NCI-H748 treated with DMSO at 0.1 percent for 48 hours (cell line): ENCODE results near the gene PWWP2B.
"Not testable (repeated sequence)": the region's sequence is repeated elsewhere in the genome, so short reads cannot be mapped to it uniquely, and the experiment has no call there.

Source experiments
- DNase-seq: peaks from one replicate; lab custom pipeline; 2025; lab: John Stamatoyannopoulos, UW

PWWP2B gene

DNA sequence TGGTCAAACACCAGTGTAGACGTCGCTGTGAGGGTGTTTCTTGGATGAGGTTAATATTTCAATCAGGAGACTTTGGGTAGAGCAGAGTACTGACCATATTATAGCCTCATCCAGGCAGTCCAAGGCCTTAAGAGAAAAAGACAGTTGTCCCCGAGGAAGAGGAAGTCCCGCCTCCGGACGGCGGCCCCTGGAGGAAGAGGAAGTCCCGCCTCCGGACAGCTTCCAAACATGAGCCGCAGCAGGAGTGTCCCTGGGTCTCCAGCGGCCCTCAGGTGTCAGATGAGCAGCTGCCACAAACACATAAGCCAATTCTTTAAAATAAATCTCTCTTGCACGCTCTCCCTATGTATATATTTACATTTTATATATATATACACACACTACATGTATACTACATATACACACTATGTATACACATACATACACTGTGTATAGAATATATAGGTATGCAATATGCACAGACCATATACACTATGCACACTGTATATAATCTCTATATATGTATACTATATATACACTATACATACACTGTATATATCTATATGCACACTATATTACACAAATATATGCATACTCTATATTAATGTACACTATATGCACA is 37.5 kb downstream of the PWWP2B start:
- DNase-seq, result no peak

DNA sequence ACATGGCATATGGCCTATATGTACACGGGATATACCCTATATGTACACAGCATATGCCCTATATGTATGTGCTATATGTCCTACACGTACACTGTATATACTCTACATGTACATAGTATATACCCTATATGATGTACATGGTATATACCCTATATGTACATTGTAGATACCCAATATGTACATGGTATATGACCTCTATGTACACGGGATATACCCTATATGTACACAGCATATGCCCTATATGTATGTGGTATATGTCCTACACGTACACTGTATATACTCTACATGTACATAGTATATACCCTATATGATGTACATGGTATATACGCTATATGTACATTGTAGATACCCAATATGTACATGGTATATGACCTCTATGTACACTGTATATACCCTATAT is 38.3 kb downstream of the PWWP2B start:
- not testable (repeated sequence) for DNase-seq

DNA sequence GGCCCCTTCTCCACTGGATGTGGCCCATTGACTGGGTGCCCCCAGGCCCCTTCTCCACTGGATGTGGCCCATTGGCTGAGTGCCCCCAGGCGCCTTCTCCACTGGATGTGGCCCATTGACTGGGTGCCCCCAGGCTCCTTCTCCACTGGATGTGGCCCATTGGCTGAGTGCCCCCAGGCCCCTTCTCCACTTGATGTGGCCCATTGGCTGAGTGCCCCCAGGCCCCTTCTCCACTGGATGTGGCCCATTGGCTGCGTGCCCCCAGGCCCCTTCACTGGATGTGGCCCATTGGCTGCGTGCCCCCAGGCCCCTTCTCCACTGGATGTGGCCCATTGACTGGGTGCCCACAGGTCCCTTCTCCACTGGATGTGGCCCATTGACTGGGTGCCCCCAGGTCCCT is 39.1 kb downstream of the PWWP2B start:
- not testable (repeated sequence) for DNase-seq

- no peak for DNase-seq
Measured at GRCh38 chr10:132436861-132437410, 39.9 kb downstream of the PWWP2B start.

- no peak for DNase-seq
Measured at GRCh38 chr10:132437541-132437950, 40.5 kb downstream of the PWWP2B start.

DNA sequence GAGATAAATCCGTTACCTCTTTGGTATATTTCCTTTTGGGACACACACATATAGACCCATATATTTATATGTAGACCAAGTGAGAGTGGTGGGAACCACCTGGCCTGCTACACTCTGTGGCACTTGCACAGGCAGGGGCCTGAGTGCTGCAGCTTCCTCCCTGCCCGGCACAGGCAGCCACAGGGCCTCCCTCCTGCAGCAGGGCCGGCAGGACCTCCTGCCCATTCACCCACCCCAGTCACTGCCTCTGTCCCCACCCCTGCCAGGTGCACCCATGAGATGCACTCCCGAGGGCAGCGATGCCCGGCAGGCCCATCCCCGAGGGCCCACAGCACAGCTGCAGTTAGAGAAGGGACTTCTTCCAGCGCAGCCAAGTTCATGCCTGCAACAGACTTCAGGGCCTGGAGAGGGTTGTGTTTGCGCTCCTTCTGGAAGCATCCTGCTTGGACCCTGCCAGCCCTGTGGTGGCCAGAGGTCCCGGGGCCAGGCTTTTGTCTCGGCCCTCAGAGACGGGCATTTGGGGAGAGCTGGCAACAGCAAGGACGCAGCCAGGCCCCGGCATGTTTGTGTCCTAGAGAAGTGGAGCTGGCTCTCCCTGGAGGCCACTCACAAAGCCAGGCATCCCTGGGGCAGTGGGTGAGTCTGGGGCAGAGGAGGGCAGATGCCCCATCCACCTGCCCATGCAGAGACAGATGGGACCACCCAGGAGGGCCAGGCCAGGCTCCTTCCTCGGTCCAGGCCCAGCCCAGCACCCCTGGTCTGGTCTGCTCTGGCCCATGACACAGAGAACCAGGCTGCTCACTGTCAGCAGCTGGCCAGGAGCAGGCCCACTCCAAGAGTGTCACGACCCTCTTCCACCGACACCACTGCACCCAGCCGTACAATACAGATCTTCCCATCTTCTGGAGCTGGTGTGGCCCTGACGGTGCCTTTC is 41.4 kb downstream of the PWWP2B start:
- DNase-seq, result no peak

DNA sequence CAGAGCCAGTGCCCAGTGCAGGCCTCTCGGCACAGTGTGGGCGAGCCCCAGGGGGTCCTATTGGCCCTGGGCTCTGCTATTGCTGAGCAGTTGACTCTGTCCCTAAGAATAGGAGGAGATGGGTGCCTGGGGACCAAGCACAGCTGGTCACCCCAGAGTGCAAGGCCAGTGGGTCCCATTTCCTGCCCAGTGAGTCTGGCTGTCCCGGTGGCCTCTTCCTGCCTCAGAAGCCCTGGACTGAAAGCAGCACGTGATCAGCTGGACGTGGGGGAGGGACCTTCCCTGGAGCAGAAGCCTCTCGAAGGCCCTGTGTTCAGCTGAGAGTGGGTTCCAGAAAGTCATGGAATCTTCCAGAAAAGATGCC is 42.0 kb downstream of the PWWP2B start:
- no peak for DNase-seq

GRCh38 chr10:132439424-132440163 is 42.6 kb downstream of the PWWP2B start:
- no peak for DNase-seq

DNA sequence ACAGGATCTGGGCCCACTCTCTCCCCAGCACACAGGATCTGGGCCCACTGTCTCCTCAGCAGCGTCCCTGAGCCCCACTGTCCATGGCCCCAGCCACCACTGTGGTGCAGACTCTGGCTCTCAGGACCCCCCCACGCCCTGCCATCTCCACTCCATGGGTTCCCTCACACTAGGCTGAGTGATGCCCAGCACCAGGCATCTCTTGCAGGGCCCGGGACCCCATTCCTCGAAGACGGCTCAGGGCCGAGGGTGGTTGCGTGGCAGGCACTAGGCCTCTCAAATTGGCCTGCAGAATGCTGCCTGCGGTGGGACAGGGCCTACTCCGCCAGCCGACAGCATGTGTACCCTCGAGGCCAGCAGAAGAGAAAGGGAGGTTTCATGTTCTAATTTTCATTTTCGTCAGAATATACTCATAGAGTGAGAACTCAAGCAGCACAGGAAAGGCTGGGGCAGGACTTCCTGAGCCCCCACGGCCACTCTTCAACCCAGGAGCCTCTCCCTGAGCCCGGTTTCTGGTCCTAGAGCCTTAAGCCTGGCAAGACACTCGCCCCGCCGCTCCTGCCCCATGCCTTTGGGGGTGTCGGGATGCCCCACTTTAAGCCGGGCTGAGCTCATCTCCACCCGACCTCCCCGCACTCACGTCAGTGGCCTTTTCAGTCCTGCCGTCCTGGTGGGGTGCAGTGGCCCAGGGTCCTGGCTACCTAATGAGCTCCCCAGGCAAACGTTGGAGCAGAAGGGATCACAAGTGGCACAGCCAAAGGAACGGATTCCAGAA is 44.0 kb downstream of the PWWP2B start:
- no peak for DNase-seq

- no peak for DNase-seq
Measured at GRCh38 chr10:132441818-132442524, 45.0 kb downstream of the PWWP2B start.

DNA sequence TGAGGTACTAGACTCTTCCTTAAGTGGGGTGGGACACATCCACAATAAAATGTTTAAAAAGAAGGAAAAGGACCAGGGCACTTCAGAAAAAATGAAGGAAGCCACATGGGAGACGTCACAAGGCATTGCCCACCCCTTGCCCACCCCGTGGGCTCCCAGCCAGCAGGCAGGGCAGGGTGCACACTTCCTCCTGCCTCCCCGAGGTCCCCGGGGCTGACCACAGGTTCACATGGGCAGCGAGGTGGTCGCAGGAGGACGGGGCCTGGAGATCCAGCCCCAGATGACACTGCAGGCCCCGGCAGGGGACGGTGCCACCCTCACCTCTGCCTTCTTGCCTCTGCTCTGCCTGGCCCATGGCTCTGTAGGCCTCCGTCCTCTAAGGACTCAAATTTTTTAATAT is 45.6 kb downstream of the PWWP2B start:
- DNase-seq, result no peak

GRCh38 chr10:132443605-132443982 is 46.6 kb downstream of the PWWP2B start:
- DNase-seq, result no peak

DNA sequence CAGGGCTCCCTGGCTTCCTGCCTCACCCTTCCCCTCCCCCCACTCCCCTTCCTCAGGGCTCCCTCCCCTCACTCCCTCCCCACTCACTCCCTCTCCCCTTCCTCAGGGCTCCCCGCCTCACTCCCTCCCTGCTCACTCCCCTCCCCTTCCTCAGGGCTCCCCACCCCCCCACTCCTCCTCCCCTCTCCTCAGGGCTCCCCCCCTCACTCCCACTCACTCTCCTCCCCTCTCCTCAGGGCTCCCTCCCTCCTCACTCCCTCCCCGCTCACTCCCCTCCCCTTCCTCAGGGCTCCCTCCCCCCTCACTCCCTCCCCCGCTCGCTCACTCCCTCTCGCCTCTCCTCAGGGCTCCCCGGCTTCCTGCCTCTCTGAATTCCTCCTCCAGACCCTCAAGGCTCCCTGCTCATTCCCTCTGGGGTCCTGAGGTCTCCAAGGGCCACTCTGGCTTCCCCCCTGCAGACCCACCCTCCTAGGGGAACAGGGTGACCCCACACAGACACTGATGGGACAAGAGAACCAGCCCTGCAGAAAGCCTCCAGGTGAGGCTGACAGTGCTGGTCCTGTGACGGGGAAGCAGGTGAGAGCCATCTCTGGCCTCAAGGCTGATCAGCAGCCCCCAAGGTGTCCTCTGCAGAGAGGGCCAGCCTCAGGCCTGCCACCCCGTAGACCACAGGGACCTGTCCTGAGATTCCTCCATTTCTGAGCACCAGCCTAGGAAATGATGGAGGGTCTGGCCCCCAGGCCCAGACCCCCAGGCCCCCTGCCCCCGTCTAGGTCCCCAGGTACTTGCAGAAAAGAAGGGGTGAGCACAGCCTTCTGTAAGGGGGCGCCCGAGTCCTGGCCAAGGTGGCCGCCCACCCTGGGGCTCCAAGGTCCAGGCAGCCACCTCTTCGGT is 47.2 kb downstream of the PWWP2B start:
- no peak for DNase-seq

GRCh38 chr10:132444877-132445351 is 47.9 kb downstream of the PWWP2B start:
- DNase-seq, result no peak

DNA sequence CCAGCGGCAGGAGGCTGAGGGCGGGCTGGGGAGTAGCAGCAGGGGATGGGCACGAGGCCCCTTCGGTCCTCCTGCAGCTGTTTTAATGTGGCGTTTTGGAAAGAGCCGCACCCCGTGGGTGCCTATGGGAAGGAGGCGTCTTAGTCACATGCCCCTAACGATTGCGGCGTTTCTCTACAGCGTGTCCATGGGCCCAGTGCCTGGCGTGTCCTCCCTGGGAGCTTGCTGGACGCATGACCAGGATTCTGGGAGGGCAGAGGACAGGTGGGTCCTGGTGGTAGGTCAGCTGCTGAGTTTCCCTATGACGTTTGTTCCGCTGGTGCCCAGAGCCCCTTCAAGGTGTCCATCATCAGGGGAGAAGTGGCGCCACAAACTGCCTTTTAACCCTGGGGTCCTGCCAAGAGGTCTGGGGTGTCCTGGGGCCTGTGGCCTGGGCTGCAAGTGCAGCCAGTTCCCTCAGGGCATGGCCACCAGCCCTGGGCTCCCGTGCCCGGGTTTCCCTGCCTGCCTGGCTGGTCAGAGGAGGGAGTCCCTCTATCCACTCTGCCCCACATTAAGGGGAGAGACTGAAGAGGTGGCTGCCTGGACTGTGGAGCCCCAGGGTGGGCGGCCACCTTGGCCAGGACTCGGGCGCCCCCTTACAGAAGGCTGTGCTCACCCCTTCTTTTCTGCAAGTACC is 48.7 kb downstream of the PWWP2B start:
- no peak for DNase-seq

GRCh38 chr10:132446195-132446581 is 49.2 kb downstream of the PWWP2B start:
- no peak for DNase-seq

GRCh38 chr10:132446661-132447445 is 49.9 kb downstream of the PWWP2B start:
- DNase-seq, result no peak

DNA sequence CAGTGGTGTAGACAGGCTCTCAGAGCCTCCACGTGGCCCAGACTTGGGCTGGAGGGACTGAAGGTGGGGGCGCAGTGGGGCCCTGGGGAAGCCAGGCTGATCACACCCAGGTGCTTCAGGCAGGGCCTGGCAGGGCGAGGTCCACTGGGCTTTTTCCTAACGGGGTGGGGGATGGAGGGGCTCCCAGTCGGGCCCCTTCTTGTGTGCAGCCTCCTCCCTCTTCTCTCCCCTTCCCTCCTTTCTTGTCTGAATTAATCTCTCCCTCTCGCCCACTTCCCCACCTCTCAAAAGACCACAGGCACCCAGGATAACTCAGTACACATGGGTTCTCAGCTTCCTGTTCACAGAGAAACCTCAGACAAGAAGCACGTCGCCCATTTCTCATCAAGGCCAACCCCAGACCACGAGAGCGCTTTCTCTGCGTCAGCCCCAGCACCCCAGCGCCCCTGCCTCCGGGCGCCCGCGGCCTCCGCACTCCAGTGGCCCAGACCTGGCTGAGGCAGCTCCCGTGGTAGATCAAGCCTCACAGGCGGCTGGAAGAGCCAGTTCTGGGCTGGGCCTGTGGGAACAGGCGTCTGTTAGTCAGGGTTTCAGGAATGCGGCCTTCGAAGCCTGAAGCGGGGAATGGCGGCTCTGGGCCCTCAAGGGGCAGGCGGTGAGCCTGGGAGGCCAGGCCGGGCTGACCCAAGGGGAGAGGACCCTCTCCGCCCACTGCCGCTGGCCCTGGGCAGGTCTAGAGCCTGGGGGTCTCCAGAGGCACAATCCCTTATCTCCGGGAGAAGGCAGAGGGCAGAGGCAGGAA is 50.6 kb downstream of the PWWP2B start:
- DNase-seq, result no peak
